HG02642 (cell line): ENCODE data around the gene ABLIM2.

Experiments used
- ATAC-seq: cut with Tn5 transposase; IDR thresholded peaks from one replicate; pipeline ENCODE4 v1.9.1; 2021; ENCODE audit warnings: mild to moderate bottlenecking; ENCODE audit not compliant: unreplicated experiment, poor library complexity

ABLIM2 gene

GRCh38 chr4:8079031-8079885 lies 79.4 kb downstream of the ABLIM2 start:
- ATAC-seq = no peak

- ATAC-seq = no peak
Observed at GRCh38 chr4:8078610-8079015, 80.0 kb downstream of the ABLIM2 start.

- no peak for ATAC-seq
Observed at GRCh38 chr4:8078109-8078494, 80.5 kb downstream of the ABLIM2 start.

- no peak for ATAC-seq
Observed at GRCh38 chr4:8077181-8078108, 81.2 kb downstream of the ABLIM2 start.

GRCh38 chr4:8076023-8076422 lies 82.6 kb downstream of the ABLIM2 start:
- ATAC-seq = no peak

GRCh38 chr4:8073206-8073863 lies 85.3 kb downstream of the ABLIM2 start:
- no peak for ATAC-seq

- no peak for ATAC-seq
Observed at GRCh38 chr4:8072235-8072968, 86.2 kb downstream of the ABLIM2 start.

- no peak for ATAC-seq
Observed at GRCh38 chr4:8071766-8072165, 86.8 kb downstream of the ABLIM2 start.

- no peak for ATAC-seq
Observed at GRCh38 chr4:8070736-8071718, 87.6 kb downstream of the ABLIM2 start.

GRCh38 chr4:8069102-8069752 lies 89.4 kb downstream of the ABLIM2 start:
- ATAC-seq = no peak

GRCh38 chr4:8067945-8068896 lies 90.4 kb downstream of the ABLIM2 start:
- no peak for ATAC-seq

- no peak for ATAC-seq
Observed at GRCh38 chr4:8067274-8067936, 91.2 kb downstream of the ABLIM2 start.

- ATAC-seq = no peak
Observed at GRCh38 chr4:8066336-8066931, 92.2 kb downstream of the ABLIM2 start.

GRCh38 chr4:8063974-8064563 lies 94.5 kb downstream of the ABLIM2 start:
- no peak for ATAC-seq

GRCh38 chr4:8061573-8061972 lies 97.0 kb downstream of the ABLIM2 start:
- no peak for ATAC-seq

GRCh38 chr4:8061145-8061544 lies 97.5 kb downstream of the ABLIM2 start:
- ATAC-seq = no peak
